ENCODE results near the gene CATSPER3.

The CATSPER3 gene

GRCh38 chr5:135030956-135031812 lies 63.5 kb downstream of the CATSPER3 start:
- DNase-seq, result no peak

- no peak for DNase-seq
Observed at GRCh38 chr5:135031813-135032694, 64.3 kb downstream of the CATSPER3 start.

GRCh38 chr5:135032695-135032998 lies 64.9 kb downstream of the CATSPER3 start:
- DNase-seq, result no peak

GRCh38 chr5:135032999-135033861 lies 65.5 kb downstream of the CATSPER3 start:
- no peak for DNase-seq

GRCh38 chr5:135033901-135034235 lies 66.2 kb downstream of the CATSPER3 start, which contains the start of gene PITX1:
PITX1 (minus strand) TSS chr5:135034228; CDS start chr5:135033881, 347 bp downstream.
- DNase-seq, result no peak

- DNase-seq, result no peak
Observed at GRCh38 chr5:135034236-135034962, 66.7 kb downstream of the CATSPER3 start.

GRCh38 chr5:135034963-135035677 lies 67.4 kb downstream of the CATSPER3 start:
- DNase-seq, result no peak

- no peak for DNase-seq
Observed at GRCh38 chr5:135035678-135036030, 67.9 kb downstream of the CATSPER3 start.

GRCh38 chr5:135036405-135036804 lies 68.7 kb downstream of the CATSPER3 start:
- no peak for DNase-seq

- DNase-seq, result no peak
Observed at GRCh38 chr5:135037519-135038204, 70.0 kb downstream of the CATSPER3 start.

GRCh38 chr5:135038205-135038812 lies 70.6 kb downstream of the CATSPER3 start:
- DNase-seq, result no peak

GRCh38 chr5:135038813-135039270 lies 71.1 kb downstream of the CATSPER3 start:
- no peak for DNase-seq

- no peak for DNase-seq
Observed at GRCh38 chr5:135039271-135040033, 71.7 kb downstream of the CATSPER3 start.

GRCh38 chr5:135040034-135040332 lies 72.3 kb downstream of the CATSPER3 start:
- no peak for DNase-seq

GRCh38 chr5:135040333-135041144 lies 72.8 kb downstream of the CATSPER3 start:
- DNase-seq, result no peak

GRCh38 chr5:135041145-135041587 lies 73.5 kb downstream of the CATSPER3 start:
- no peak for DNase-seq

GRCh38 chr5:135041726-135042125 lies 74.0 kb downstream of the CATSPER3 start:
- DNase-seq, result no peak

GRCh38 chr5:135042595-135042994 lies 74.9 kb downstream of the CATSPER3 start:
- no peak for DNase-seq

GRCh38 chr5:135045488-135045887 lies 77.8 kb downstream of the CATSPER3 start:
- DNase-seq, result no peak

All from activated CD8-positive, alpha-beta memory T cell treated with anti-CD3 and anti-CD28 coated beads for 24 hours (primary cell).